Stimulated activated CD4-positive, alpha-beta T cell treated with anti-CD3 and anti-CD28 coated beads, TNF-alpha, amount 100 ng/mL, for 24 hours (primary cell): ENCODE results near the gene SPZ1.
"Not testable (repeated sequence)": the region's sequence is repeated elsewhere in the genome, so short reads cannot be mapped to it uniquely, and the experiment has no call there.

ENCODE experiments used
- DNase-seq, 3 experiments: peaks; one replicate each; pipeline ENCODE4 v3.0.0-alpha.2; 2020; ENCODE audit warnings: low read depth in 3 of 3

The SPZ1 gene

GRCh38 chr5:80337379-80337778, 17.6 kb downstream of the SPZ1 start:
- no peak for DNase-seq

DNA sequence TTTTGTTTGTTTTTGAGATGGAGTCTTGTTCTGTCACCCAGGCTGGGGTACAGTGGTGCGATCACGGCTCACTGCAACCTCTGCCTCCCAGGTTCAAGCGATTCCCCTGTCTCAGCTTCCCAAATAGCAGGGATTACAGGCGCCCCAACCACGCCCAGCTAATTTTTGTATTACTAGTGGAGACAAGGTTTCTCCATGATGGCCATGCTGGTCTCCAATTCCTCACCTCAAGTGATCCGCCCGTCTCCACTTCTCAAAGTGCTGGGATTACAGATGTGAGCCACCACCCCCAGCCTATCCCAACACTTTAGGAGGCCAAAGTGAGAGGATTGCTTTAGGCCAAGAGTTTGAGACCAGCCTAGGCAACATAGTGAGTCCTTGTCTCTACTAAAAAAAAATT, 19.3 kb downstream of the SPZ1 start:
- DNase-seq: no peak

- DNase-seq: no peak
Measured at GRCh38 chr5:80341016-80341775, 21.4 kb downstream of the SPZ1 start.

DNA sequence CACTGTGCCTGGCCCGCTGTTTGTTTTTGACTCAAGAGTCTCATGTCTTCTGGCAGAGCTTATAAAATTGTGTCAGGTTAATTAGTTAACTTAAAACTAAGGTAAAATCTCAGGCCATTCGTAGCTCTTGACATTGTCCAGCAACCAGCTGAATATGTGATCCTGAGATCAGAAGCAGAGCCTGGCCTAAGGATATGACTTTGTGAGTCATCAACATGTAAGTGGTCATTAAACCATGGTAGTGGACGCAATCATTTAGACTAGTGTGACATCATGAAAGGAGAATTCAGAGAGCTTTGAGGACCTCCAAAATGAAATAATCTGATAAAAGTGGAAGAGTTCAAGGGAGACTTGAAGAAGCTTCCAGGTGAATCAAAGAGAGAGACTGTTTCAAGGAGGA, 23.3 kb downstream of the SPZ1 start:
- DNase-seq: no peak

DNA sequence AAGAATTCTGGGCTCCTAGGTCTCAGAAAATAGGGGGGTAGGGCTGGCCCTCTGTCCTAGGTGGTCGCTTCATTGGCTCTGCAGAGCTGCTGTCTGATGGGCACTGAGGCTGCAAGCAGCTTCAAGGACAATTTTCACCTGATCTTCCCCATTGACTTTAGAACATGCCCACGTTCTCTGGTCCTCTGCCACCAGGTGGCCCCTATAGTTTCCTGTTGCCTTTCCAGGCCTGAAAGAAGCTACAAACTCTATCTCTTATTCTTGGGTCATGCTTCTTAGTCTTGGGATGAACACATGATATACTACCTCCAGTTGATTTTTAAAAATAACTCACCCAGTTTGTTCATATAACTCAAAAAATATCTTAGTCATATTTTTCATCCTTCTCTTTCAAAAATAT, 26.3 kb downstream of the SPZ1 start:
- DNase-seq: peak in 1 of 3 experiments; percentile 15

GRCh38 chr5:80348171-80348570, 28.4 kb downstream of the SPZ1 start:
- DNase-seq: no peak

DNA sequence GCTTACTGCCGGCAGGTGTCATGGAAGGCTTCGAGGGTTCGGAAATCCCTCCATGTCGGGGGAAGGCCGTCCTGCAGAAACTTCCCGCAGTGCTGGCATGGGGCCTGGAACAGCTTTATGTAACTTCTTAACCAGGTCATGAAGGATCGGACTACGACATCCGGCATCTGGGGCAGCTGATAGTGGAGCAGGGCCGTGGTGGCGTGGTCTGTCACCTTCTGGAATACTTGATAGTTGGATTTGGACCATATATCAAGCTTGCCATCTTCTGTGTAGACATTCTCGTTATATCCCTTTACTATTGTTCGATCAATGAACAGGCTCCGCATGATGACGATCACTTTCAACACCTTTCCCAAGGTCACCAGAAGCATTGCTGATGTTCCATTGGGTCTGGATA, 31.2 kb downstream of the SPZ1 start:
- DNase-seq: not testable (repeated sequence)

DNA sequence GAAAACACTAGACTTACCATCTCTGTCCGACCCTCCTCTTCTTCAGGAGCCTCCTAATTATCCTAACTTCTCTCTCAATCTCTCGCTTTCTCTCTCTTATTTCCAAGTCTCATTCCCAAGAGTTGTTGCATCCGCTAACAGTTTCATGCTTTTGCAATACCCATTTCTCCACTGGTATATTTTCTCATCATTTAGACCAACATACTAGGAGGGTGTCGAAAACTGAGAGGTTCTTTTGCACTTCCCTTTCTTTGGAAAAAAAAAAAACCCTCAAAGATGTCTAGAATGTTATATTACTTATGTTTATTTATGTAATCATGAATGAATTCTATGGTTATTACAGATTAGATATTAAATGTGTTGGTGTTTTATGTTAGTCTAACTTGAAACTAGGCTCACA, 35.9 kb downstream of the SPZ1 start:
- DNase-seq: no peak

- DNase-seq: no peak
Measured at GRCh38 chr5:80357671-80358070, 37.9 kb downstream of the SPZ1 start.

DNA sequence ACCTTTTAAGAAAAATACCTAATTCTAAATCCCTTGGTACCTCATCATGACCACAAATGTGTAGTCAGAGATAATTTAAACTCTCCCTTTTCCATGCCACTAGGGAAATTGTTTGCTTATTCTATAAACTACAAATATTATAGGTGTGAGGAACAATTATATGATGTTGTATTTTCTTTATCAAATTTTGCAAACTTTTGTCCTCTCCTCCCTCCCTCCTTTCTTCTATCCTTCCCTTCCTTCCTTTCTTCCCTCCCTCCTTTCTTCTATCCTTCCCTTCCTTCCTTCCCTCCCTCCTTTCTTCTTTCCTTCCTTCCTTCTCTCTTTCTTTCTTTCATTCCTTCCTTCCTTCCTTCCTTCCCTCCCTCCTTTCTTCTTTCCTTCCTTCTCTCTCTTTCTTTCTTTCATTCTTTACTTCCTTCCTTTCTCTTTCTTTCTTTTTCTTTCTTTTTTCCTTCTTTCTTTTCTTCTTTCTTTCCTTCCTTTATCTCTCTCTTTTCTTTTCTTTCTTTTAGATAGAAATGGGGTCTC, 41.2 kb downstream of the SPZ1 start:
- DNase-seq: no peak

- DNase-seq: no peak
Measured at GRCh38 chr5:80364892-80365291, 45.1 kb downstream of the SPZ1 start.

- DNase-seq: no peak
Measured at GRCh38 chr5:80368661-80369480, 49.1 kb downstream of the SPZ1 start.

GRCh38 chr5:80369521-80369920, 49.7 kb downstream of the SPZ1 start:
- no peak for DNase-seq

- DNase-seq: no peak
Measured at GRCh38 chr5:80370390-80370789, 50.6 kb downstream of the SPZ1 start.
